ENCODE data around the gene ATP8B1.

Gene ATP8B1

DNA sequence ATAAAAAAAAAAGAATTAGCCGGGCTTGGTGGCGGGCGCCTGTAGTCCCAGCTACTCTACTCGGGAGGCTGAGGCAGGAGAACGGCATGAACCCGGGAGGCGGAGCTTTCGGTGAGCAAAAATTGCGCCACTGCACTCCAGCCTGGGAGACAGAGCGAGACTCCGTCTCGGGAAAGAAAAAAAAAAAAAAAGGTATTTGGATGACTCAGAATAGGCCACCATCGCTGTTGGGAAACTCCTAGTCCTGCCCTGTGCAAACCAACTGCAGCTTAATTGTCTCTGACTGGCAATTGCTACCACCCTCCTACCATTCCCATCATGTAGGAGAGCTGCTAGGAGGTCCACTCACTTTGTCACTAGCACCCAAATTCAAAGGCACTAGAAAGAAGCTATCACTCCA, 43.5 kb downstream of the ATP8B1 start:
- no peak overlapping the region for H2AFZ ChIP-seq (ENCODE audit: insufficient read depth, low read length, poor library complexity)
- H2BK120ac ChIP-seq (ENCODE audit: insufficient read depth, low read length, poor library complexity): no peak overlapping the region
- no peak overlapping the region for H3K14ac ChIP-seq (ENCODE audit: low read length)
- H4K8ac ChIP-seq (ENCODE audit: low read depth, low read length): no peak overlapping the region
- peaks cover 0 to 2% of the 10 kb centered on the region in 2 experiments for H3K4me1 ChIP-seq (ENCODE audit: control insufficient read depth in 1 of 2, insufficient read depth in 2 of 2, low read length in 2 of 2)
- H3K4me3 ChIP-seq (ENCODE audit: low read depth, low read length): no peak overlapping the region
- no peak overlapping the region for H2BK5ac ChIP-seq (ENCODE audit: low read depth, low read length, poor library complexity)
- H4K91ac ChIP-seq (ENCODE audit: low read depth, low read length): no peak overlapping the region
- H2BK12ac ChIP-seq (ENCODE audit: low read length): no peak overlapping the region
- no peaks in the 10 kb centered on the region for H3K27me3 ChIP-seq (ENCODE audit: insufficient read depth, low read length)
- no peak overlapping the region for H3K18ac ChIP-seq (ENCODE audit: low read length)
- H2AK5ac ChIP-seq (ENCODE audit: low read length): no peak overlapping the region
- no CpG with 5 or more reads among the region's 13 CpGs for WGBS (ENCODE audit: extremely low coverage, insufficient coverage, insufficient read length)
- no peaks in the 10 kb centered on the region for H3K9me3 ChIP-seq (ENCODE audit: insufficient read depth, low read depth, low read length)
- no peak overlapping the region for H3K4me2 ChIP-seq (ENCODE audit: low read length)
- H3K27ac ChIP-seq (ENCODE audit: low read depth, low read length): no peak overlapping the region
- no peaks in the 10 kb centered on the region for H3K79me1 ChIP-seq (ENCODE audit: low read length)
- H3K23ac ChIP-seq (ENCODE audit: low read length): no peak overlapping the region
- H3K36me3 ChIP-seq (ENCODE audit: control insufficient read depth in 1 of 2, insufficient read depth in 2 of 2, low read length in 2 of 2): no peaks in the 10 kb centered on the region
- no peak overlapping the region for H3K4ac ChIP-seq (ENCODE audit: low read depth, low read length)
- no peak overlapping the region for H3K9ac ChIP-seq (ENCODE audit: low read length)
- no peaks in the 10 kb centered on the region for H3K79me2 ChIP-seq (ENCODE audit: control insufficient read depth, insufficient read depth, low read length, poor library complexity)
- peak; percentile 82 to 94 for DNase-seq
- H4K12ac ChIP-seq (ENCODE audit: low read depth, low read length): no peak overlapping the region

DNA sequence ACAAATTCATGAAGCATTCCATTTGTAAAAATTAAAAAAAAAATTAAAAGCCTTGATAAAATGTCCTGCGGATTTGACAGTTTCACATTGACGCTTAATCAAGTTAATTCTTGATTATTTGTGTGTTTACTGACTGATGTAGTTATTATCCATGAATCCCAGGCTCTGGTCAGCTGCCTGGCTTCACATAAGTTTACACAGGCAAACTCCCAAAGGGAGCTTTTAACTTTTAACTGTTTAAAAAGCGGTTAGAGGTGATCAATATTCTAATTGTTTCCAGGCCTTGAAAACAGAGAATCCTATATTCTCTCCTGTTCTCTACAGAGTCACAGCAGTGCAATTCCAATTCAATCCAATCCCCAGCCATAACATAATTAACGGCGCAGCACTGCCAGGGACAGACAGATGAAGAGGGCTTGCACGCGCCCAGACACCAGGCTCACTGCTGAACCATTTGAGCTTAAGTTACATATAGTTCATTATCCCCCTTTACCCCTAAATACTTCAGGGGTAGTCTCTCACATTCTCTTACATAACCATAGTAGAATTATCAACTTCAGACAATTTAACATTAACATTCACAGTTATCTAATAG, 47.5 kb downstream of the ATP8B1 start:
- no peak for DNase-seq
- no peak overlapping the region for H3K4me2 ChIP-seq (ENCODE audit: low read length)
- H4K8ac ChIP-seq (ENCODE audit: low read depth, low read length): no peak overlapping the region
- H2AFZ ChIP-seq (ENCODE audit: insufficient read depth, low read length, poor library complexity): no peak overlapping the region
- no peaks in the 10 kb centered on the region for H3K36me3 ChIP-seq (ENCODE audit: control insufficient read depth in 1 of 2, insufficient read depth in 2 of 2, low read length in 2 of 2)
- H3K27ac ChIP-seq (ENCODE audit: low read depth, low read length): no peak overlapping the region
- H3K4ac ChIP-seq (ENCODE audit: low read depth, low read length): no peak overlapping the region
- no peak overlapping the region for H4K12ac ChIP-seq (ENCODE audit: low read depth, low read length)
- no peak overlapping the region for H3K23ac ChIP-seq (ENCODE audit: low read length)
- no peaks in the 10 kb centered on the region for H3K79me1 ChIP-seq (ENCODE audit: low read length)
- H4K91ac ChIP-seq (ENCODE audit: low read depth, low read length): no peak overlapping the region
- H2BK120ac ChIP-seq (ENCODE audit: insufficient read depth, low read length, poor library complexity): no peak overlapping the region
- no peak overlapping the region for H2BK5ac ChIP-seq (ENCODE audit: low read depth, low read length, poor library complexity)
- H3K18ac ChIP-seq (ENCODE audit: low read length): no peak overlapping the region
- no peak overlapping the region for H3K4me3 ChIP-seq (ENCODE audit: low read depth, low read length)
- H2BK12ac ChIP-seq (ENCODE audit: low read length): no peak overlapping the region
- no peaks in the 10 kb centered on the region for H3K9me3 ChIP-seq (ENCODE audit: insufficient read depth, low read depth, low read length)
- no peak overlapping the region for H3K14ac ChIP-seq (ENCODE audit: low read length)
- no peaks in the 10 kb centered on the region for H3K27me3 ChIP-seq (ENCODE audit: insufficient read depth, low read length)
- H3K9ac ChIP-seq (ENCODE audit: low read length): no peak overlapping the region
- no peak overlapping the region for H2AK5ac ChIP-seq (ENCODE audit: low read length)
- H3K79me2 ChIP-seq (ENCODE audit: control insufficient read depth, insufficient read depth, low read length, poor library complexity): no peaks in the 10 kb centered on the region
- H3K4me1 ChIP-seq (ENCODE audit: control insufficient read depth in 1 of 2, insufficient read depth in 2 of 2, low read length in 2 of 2): peaks cover 0 to 2% of the 10 kb centered on the region in 2 experiments
- whole genome bisulfite sequencing (ENCODE audit: extremely low coverage, insufficient coverage, insufficient read length): no CpG with 5 or more reads among the region's 7 CpGs

DNA sequence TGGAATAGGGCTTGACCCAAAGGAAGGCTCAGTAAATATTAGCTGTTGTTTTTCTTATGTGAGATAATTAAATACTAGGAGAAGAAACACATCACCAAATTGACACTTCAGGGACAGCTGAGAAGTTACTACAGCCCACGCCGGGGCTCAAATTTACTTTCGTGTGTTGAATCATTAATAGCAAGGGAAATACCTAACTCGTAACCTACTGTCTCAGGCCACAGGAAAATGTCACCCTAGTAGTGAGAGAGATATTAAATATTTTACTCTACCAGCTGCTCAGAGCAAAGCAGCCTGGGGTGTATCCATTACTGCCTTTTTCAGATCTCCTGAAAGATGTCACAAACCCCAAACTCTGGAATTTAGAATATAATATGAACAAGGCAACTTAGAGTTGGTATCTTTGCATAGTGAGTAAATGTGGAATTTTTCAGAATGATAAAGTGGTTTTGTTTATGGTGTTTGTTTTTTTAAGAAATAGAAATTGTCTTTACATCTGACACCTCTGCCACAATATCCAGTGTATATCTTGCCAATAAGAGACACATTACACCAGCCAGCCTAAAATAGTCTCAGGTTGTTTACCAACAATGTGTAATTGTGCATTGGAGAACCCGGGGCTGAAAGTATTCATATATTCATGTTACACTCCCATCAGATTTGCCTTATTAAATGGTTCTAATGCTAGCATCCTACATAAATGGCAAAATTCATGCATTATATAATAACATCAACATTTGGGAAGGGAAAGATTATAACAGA, 48.4 kb downstream of the ATP8B1 start:
- Histone ChIP-seq H3K4me2 (ENCODE audit: low read length) (no peak overlapping the region), H3K36me3 (ENCODE audit: control insufficient read depth in 1 of 2, insufficient read depth in 2 of 2, low read length in 2 of 2) (no peaks in the 10 kb centered on the region), H4K12ac (ENCODE audit: low read depth, low read length) (no peak overlapping the region), H2BK5ac (ENCODE audit: low read depth, low read length, poor library complexity) (no peak overlapping the region), H3K9me3 (ENCODE audit: insufficient read depth, low read depth, low read length) (no peaks in the 10 kb centered on the region), H3K27ac (ENCODE audit: low read depth, low read length) (no peak overlapping the region), H3K4me3 (ENCODE audit: low read depth, low read length) (no peak overlapping the region), H3K4ac (ENCODE audit: low read depth, low read length) (no peak overlapping the region), H2AFZ (ENCODE audit: insufficient read depth, low read length, poor library complexity) (no peak overlapping the region), H4K8ac (ENCODE audit: low read depth, low read length) (no peak overlapping the region), H3K9ac (ENCODE audit: low read length) (no peak overlapping the region), H3K79me2 (ENCODE audit: control insufficient read depth, insufficient read depth, low read length, poor library complexity) (no peaks in the 10 kb centered on the region), H3K18ac (ENCODE audit: low read length) (no peak overlapping the region), H3K23ac (ENCODE audit: low read length) (no peak overlapping the region), H2BK12ac (ENCODE audit: low read length) (no peak overlapping the region), H2AK5ac (ENCODE audit: low read length) (no peak overlapping the region), H3K27me3 (ENCODE audit: insufficient read depth, low read length) (no peaks in the 10 kb centered on the region), H2BK120ac (ENCODE audit: insufficient read depth, low read length, poor library complexity) (no peak overlapping the region), H3K79me1 (ENCODE audit: low read length) (no peaks in the 10 kb centered on the region), H3K14ac (ENCODE audit: low read length) (no peak overlapping the region), H3K4me1 (ENCODE audit: control insufficient read depth in 1 of 2, insufficient read depth in 2 of 2, low read length in 2 of 2) (peaks cover 0 to under 1% of the 10 kb centered on the region in 2 experiments), H4K91ac (ENCODE audit: low read depth, low read length) (no peak overlapping the region)
- no peak for DNase-seq
- no CpG with 5 or more reads among the region's 5 CpGs for WGBS (ENCODE audit: extremely low coverage, insufficient coverage, insufficient read length)

DNA sequence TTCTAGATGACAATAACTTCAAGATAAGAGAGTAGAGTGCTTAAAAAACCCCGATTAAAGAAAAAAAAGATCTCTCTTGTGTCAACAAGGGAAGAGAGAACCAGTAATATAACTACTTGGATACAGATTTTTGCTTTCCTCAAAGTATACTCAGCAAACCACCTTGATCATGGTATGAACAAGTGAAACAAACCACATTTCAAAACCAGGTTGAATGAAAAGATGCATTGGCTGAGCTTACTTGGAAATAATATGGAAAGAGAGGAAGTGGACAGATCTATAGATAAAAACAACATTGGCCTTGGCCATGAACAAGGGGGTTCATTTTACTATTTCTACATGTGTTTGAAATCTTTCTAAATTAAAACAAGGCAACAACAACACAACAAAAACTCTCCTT, 50.1 kb downstream of the ATP8B1 start:
- no peak overlapping the region for H2AK5ac ChIP-seq (ENCODE audit: low read length)
- no peak overlapping the region for H3K4me3 ChIP-seq (ENCODE audit: low read depth, low read length)
- H2BK120ac ChIP-seq (ENCODE audit: insufficient read depth, low read length, poor library complexity): no peak overlapping the region
- peaks cover 1% of the 10 kb centered on the region for H3K79me1 ChIP-seq (ENCODE audit: low read length)
- WGBS (ENCODE audit: extremely low coverage, insufficient coverage, insufficient read length): no CpG with 5 or more reads among the region's 1 CpG
- H3K4me1 ChIP-seq (ENCODE audit: control insufficient read depth in 1 of 2, insufficient read depth in 2 of 2, low read length in 2 of 2): peaks cover 0 to 1% of the 10 kb centered on the region in 2 experiments
- H3K9ac ChIP-seq (ENCODE audit: low read length): no peak overlapping the region
- no peaks in the 10 kb centered on the region for H3K79me2 ChIP-seq (ENCODE audit: control insufficient read depth, insufficient read depth, low read length, poor library complexity)
- H3K23ac ChIP-seq (ENCODE audit: low read length): no peak overlapping the region
- H2BK5ac ChIP-seq (ENCODE audit: low read depth, low read length, poor library complexity): no peak overlapping the region
- no peak overlapping the region for H2AFZ ChIP-seq (ENCODE audit: insufficient read depth, low read length, poor library complexity)
- H4K8ac ChIP-seq (ENCODE audit: low read depth, low read length): no peak overlapping the region
- H4K91ac ChIP-seq (ENCODE audit: low read depth, low read length): no peak overlapping the region
- no peak overlapping the region for H3K18ac ChIP-seq (ENCODE audit: low read length)
- H3K4me2 ChIP-seq (ENCODE audit: low read length): no peak overlapping the region
- no peak overlapping the region for H3K14ac ChIP-seq (ENCODE audit: low read length)
- no peak for DNase-seq
- H3K9me3 ChIP-seq (ENCODE audit: insufficient read depth, low read depth, low read length): no peaks in the 10 kb centered on the region
- H4K12ac ChIP-seq (ENCODE audit: low read depth, low read length): no peak overlapping the region
- no peaks in the 10 kb centered on the region for H3K27me3 ChIP-seq (ENCODE audit: insufficient read depth, low read length)
- no peak overlapping the region for H3K27ac ChIP-seq (ENCODE audit: low read depth, low read length)
- H3K36me3 ChIP-seq (ENCODE audit: control insufficient read depth in 1 of 2, insufficient read depth in 2 of 2, low read length in 2 of 2): no peaks in the 10 kb centered on the region
- H2BK12ac ChIP-seq (ENCODE audit: low read length): no peak overlapping the region
- no peak overlapping the region for H3K4ac ChIP-seq (ENCODE audit: low read depth, low read length)
